Osteoblast (primary cell): ENCODE measurements around the gene VILL. TPM values are rescaled to one million over a fixed set of nuclear protein-coding genes. Genes with fewer than 3 reads are reported as not detected.

Experiments
- DNase-seq: peaks from one replicate; pipeline ENCODE4 v3.0.0; 2011; ENCODE audit warnings: low spot score, mixed read lengths; ENCODE audit not compliant: insufficient read length; ENCODE audit errors: missing footprints
- H2AFZ ChIP-seq: 2 replicates; pipeline ENCODE4 v1.6.0; 2011; ENCODE audit warnings: mild to moderate bottlenecking, low read length
- H3K27ac ChIP-seq: 2 replicates; pipeline ENCODE4 v1.5.1; 2011; ENCODE audit warnings: mild to moderate bottlenecking, low read depth, low read length, moderate library complexity
- H3K27me3 ChIP-seq: 2 replicates; pipeline ENCODE4 v1.6.0; 2012; ENCODE audit warnings: mild to moderate bottlenecking, control low read depth, inconsistent platforms, low read length, moderate library complexity; ENCODE audit not compliant: insufficient read depth
- H3K36me3 ChIP-seq: 2 replicates; pipeline ENCODE4 v1.5.1; 2011; ENCODE audit warnings: mild to moderate bottlenecking, low read length, control low read depth, moderate library complexity; ENCODE audit not compliant: insufficient read depth
- H3K4me1 ChIP-seq: 2 replicates; pipeline ENCODE4 v1.5.1; 2011; ENCODE audit warnings: mild to moderate bottlenecking, low read length, control low read depth, moderate library complexity; ENCODE audit not compliant: insufficient read depth
- H3K4me2 ChIP-seq: 2 replicates; pipeline ENCODE4 v1.6.0; 2011; ENCODE audit warnings: mild to moderate bottlenecking, low read length; ENCODE audit not compliant: insufficient read depth
- H3K4me3 ChIP-seq: fragments of 200-600 bp; sonication (generic); 3 replicates; pipeline ENCODE4 v1.5.1; 2012; ENCODE audit warnings: mild to moderate bottlenecking, low read length, inconsistent platforms; ENCODE audit not compliant: insufficient read depth
- H3K79me2 ChIP-seq: 2 replicates; pipeline ENCODE4 v1.6.0; 2012; ENCODE audit warnings: mild to moderate bottlenecking, low read length, control low read depth, inconsistent platforms; ENCODE audit not compliant: insufficient read depth
- H3K9me3 ChIP-seq: 2 replicates; pipeline ENCODE4 v1.5.1; 2011; ENCODE audit warnings: low read depth, low read length, control low read depth
- H4K20me1 ChIP-seq: 2 replicates; pipeline ENCODE4 v1.6.0; 2012; ENCODE audit warnings: mild to moderate bottlenecking, low read length, control low read depth; ENCODE audit not compliant: insufficient read depth
- total RNA-seq: library from RNA; depleted of rRNA; stranded (reverse); fragments of >200 nt; gene quantifications from 2 replicates; pipeline ENCODE4 v1.2.3, GENCODE V29; 2012
- TF ChIP-seq, protein P1 (sequence below): IDR thresholded peaks from 2 replicates; pipeline ENCODE4 v1.5.1; 2011; ENCODE audit warnings: mild to moderate bottlenecking, low read depth, low read length, moderate library complexity; ENCODE audit errors: extremely low read depth

VILL gene
- total RNA-seq, 1 donor: 7.6 TPM

DNA sequence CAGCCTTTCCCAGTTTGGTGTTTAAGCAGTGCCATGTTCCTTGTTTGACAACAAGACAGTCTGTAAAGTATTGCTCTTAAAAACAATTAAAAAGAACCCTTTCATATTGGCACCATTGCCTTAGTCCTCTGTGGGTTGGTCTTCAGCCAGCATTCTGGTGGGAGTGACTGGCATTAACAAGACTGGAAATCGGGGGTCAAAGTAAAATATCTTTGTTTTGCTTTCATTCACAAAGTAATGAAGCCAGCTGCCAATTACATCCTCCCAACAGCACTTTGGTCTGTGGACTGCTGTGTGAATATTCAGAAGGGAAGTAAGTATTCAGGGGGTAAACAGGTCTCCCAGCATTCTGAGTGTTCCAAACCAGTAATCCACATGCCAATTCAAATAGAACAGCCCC lies 8.3 kb upstream of the VILL start:
- Histone ChIP-seq H3K27ac (no peak overlapping the region), H3K4me1 (no peaks in the 10 kb centered on the region), H3K79me2 (no peaks in the 10 kb centered on the region), H3K4me2 (no peak overlapping the region), H3K36me3 (peaks cover 8% of the 10 kb centered on the region), H3K9me3 (no peaks in the 10 kb centered on the region), H3K4me3 (no peak overlapping the region), H2AFZ (no peak overlapping the region), H4K20me1 (no peaks in the 10 kb centered on the region), H3K27me3 (no peaks in the 10 kb centered on the region)
- no peak for DNase-seq
- TF ChIP-seq, protein P1, sequence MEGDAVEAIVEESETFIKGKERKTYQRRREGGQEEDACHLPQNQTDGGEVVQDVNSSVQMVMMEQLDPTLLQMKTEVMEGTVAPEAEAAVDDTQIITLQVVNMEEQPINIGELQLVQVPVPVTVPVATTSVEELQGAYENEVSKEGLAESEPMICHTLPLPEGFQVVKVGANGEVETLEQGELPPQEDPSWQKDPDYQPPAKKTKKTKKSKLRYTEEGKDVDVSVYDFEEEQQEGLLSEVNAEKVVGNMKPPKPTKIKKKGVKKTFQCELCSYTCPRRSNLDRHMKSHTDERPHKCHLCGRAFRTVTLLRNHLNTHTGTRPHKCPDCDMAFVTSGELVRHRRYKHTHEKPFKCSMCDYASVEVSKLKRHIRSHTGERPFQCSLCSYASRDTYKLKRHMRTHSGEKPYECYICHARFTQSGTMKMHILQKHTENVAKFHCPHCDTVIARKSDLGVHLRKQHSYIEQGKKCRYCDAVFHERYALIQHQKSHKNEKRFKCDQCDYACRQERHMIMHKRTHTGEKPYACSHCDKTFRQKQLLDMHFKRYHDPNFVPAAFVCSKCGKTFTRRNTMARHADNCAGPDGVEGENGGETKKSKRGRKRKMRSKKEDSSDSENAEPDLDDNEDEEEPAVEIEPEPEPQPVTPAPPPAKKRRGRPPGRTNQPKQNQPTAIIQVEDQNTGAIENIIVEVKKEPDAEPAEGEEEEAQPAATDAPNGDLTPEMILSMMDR: no peak

- TF ChIP-seq, protein P1: no peak
- no peaks in the 10 kb centered on the region for H3K9me3 ChIP-seq
These were observed 6.5 kb upstream of the VILL start for GRCh38 chr3:37984051-37984450.

DNA sequence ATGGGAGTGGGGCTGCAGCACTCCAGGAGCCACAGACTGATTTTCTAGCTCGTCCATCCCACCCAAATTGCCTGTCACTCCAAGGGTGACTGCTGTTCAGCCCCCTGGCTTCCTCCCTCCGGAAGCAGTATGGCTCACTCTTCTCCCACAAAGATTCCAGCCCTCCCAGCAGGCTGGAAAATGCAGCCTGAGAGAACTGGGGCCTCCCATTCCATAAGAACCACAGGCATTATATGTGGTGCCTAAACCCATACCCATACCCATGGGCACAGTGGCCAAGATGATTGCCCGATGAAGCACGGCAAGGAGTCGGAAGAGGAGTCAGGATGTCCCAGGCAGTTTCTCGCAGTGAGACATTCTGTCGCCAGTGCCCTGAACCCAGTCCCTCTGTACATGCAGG lies 6.0 kb upstream of the VILL start:
- no peaks in the 10 kb centered on the region for H3K9me3 ChIP-seq
- H3K4me1 ChIP-seq: no peaks in the 10 kb centered on the region
- H3K36me3 ChIP-seq: peaks cover 8% of the 10 kb centered on the region
- TF ChIP-seq, protein P1: no peak
- no peaks in the 10 kb centered on the region for H4K20me1 ChIP-seq
- H3K4me2 ChIP-seq: no peak overlapping the region
- H3K27ac ChIP-seq: no peak overlapping the region
- H3K27me3 ChIP-seq: no peaks in the 10 kb centered on the region
- no peak overlapping the region for H2AFZ ChIP-seq
- H3K4me3 ChIP-seq: no peak overlapping the region
- DNase-seq: no peak
- no peaks in the 10 kb centered on the region for H3K79me2 ChIP-seq

More at GRCh38 chr3:37984051-37984450, 6.5 kb upstream of the VILL start:
- H2AFZ ChIP-seq: no peak overlapping the region
- H3K27me3 ChIP-seq: no peaks in the 10 kb centered on the region
- DNase-seq: peak; percentile 42
- no peak overlapping the region for H3K4me3 ChIP-seq
- H3K79me2 ChIP-seq: no peaks in the 10 kb centered on the region
- no peaks in the 10 kb centered on the region for H4K20me1 ChIP-seq
- H3K27ac ChIP-seq: no peak overlapping the region
- H3K36me3 ChIP-seq: peaks cover 8% of the 10 kb centered on the region
- H3K4me2 ChIP-seq: no peak overlapping the region
- H3K4me1 ChIP-seq: no peaks in the 10 kb centered on the region

DNA sequence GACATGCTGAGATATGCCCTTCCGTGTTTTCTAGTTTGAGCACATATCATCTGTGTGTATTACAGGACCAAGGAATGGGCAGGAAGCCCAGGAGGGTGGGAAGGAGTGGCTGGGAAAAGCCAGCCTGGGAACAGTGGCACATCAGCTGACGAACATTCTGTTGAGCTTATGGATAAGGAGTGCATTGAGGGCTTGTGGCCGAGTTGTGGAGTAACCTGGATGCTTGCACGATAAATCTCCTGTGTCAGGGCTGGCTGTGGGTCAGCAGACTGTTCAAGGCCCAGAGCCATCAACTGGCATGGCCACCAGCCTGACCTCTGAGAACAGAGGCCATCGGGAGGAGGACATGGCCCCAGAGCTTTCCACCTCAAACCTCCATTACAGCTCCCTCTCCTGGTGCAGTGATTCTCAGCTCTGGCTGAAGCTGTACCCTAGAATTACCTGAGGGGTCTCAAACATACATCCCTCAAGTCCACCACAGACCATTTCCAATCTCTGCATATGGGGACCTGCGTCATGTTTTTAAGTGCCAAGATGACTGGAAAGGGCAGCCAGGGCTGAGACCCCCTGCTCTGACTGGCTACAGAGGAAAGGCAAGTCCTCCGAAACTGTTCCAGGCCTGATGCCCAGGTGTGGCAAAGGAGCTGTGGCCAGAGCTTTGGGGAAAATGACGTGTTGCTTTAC lies 4.8 kb upstream of the VILL start:
- H4K20me1 ChIP-seq: no peaks in the 10 kb centered on the region
- H2AFZ ChIP-seq: no peak overlapping the region
- TF ChIP-seq, protein P1: peak; percentile 6
- H3K9me3 ChIP-seq: no peaks in the 10 kb centered on the region
- peak; percentile 55 for DNase-seq
- H3K4me3 ChIP-seq: no peak overlapping the region
- no peaks in the 10 kb centered on the region for H3K27me3 ChIP-seq
- H3K4me2 ChIP-seq: no peak overlapping the region
- no peak overlapping the region for H3K27ac ChIP-seq
- no peaks in the 10 kb centered on the region for H3K79me2 ChIP-seq
- H3K36me3 ChIP-seq: peaks cover 8% of the 10 kb centered on the region
- no peaks in the 10 kb centered on the region for H3K4me1 ChIP-seq
